Natural killer cell (primary cell): ENCODE results near the gene NHLRC2. TPM values are rescaled to one million over a fixed set of nuclear protein-coding genes. Genes with fewer than 3 reads are reported as not detected.

Experiments used
- ATAC-seq, 3 donors: fragments of 150-1000 bp in 2 of 3; fragments of 200-7000 bp in 1 of 3; cut with Tn5 transposase; 1 replicate in 1 of 3; 2 replicates in 2 of 3; pipeline ENCODE4 v1.10.0; 2021; ENCODE audit warnings: mild to moderate bottlenecking in 2 of 3, moderate library complexity in 2 of 3
- DNase-seq, 2 donors: peaks; one replicate each; pipeline versions ENCODE4 v3.0.0 to v3.0.0-alpha.2; 2013 to 2021; ENCODE audit warnings: mixed read lengths in 1 of 2
- H3K27ac ChIP-seq: one replicate; pipeline ENCODE4 v1.5.1; 2013; ENCODE audit warnings: mild to moderate bottlenecking, low read length
- H3K27me3 ChIP-seq: one replicate; pipeline ENCODE4 v1.6.1; 2013; ENCODE audit warnings: low read length; ENCODE audit not compliant: control insufficient read depth, insufficient read depth
- H3K36me3 ChIP-seq: one replicate; pipeline ENCODE4 v1.6.1; 2013; ENCODE audit warnings: low read length; ENCODE audit not compliant: control insufficient read depth, insufficient read depth
- H3K4me1 ChIP-seq: one replicate; pipeline ENCODE4 v1.6.1; 2013; ENCODE audit warnings: low read length; ENCODE audit not compliant: control insufficient read depth, insufficient read depth
- H3K4me3 ChIP-seq: one replicate; pipeline ENCODE4 v1.5.1; 2013; ENCODE audit warnings: low read length
- H3K9me3 ChIP-seq: one replicate; pipeline ENCODE4 v1.6.1; 2013; ENCODE audit warnings: low read length; ENCODE audit not compliant: control insufficient read depth, insufficient read depth
- H3K27ac Mint-ChIP-seq, 2 donors: one replicate each; pipeline ENCODE4 v1.8.0; 2022; ENCODE audit warnings: mild to moderate bottlenecking in 2 of 2, mixed read lengths in 2 of 2, moderate library complexity in 1 of 2
- H3K27me3 Mint-ChIP-seq, 2 donors: one replicate each; pipeline ENCODE4 v1.8.0; 2022; ENCODE audit warnings: low read depth in 2 of 2, mixed read lengths in 2 of 2
- H3K36me3 Mint-ChIP-seq: one replicate; pipeline ENCODE4 v1.8.0; 2022; ENCODE audit warnings: mixed read lengths
- H3K4me1 Mint-ChIP-seq, 2 donors: one replicate each; pipeline ENCODE4 v1.8.0; 2022; ENCODE audit warnings: mixed read lengths in 2 of 2
- H3K4me3 Mint-ChIP-seq: one replicate; pipeline ENCODE4 v1.8.0; 2022; ENCODE audit warnings: mild to moderate bottlenecking, moderate library complexity, mixed read lengths
- H3K9me3 Mint-ChIP-seq, 2 donors: one replicate each; pipeline ENCODE4 v1.8.0; 2022; ENCODE audit warnings: mixed read lengths in 2 of 2
- WGBS: methylation state at CpG from one replicate; pipeline ENCODE4 v1.1.7; 2013; ENCODE audit warnings: missing lambda C conversion rate; ENCODE audit not compliant: insufficient coverage; 5-methylcytosine and 5-hydroxymethylcytosine counted together
- intact Hi-C: fragments of 100-400 bp; cut with micrococcal nuclease; formaldehyde crosslinking; loops from one replicate; pipeline ENCODE4 v1.14.2; 2022
- total RNA-seq, 4 donors: library from RNA; stranded (reverse); fragments of 120-200 nt in 1 of 4; gene quantifications; one replicate each; pipeline versions ENCODE4 v1.2.3 to v1.2.4, GENCODE V29; 2013 to 2022
- TF ChIP-seq, protein P1 (sequence below): fragments of 200-600 bp; IDR thresholded peaks from one replicate; pipeline ENCODE4 v1.8.0; 2022; ENCODE audit warnings: antibody characterized with exemption

Gene NHLRC2
- total RNA-seq, 3 donors from 2014 or later (not counting 1 experiment from before 2014, with no cell fraction given): 19.0 to 24.7 (median 22.4) TPM

DNA sequence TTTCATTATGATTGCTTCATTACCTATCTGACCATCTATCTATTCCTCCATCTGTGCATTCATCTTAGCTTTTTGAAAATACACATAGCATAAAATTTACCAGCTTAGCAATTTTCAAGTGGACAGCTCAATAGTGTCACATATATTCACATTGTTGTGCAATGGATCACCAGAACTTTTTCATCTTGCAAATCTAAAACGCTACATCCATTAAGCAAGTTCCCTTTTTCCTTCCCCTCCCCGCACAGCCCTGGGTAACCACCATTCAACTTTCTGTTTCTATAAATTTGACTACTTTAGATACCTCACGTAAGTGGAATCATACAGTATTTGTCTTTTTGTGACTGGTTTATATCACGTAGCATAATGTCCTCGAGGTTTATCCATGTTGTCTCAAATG, 111.2 kb downstream of the NHLRC2 start:
- no peaks in the 10 kb centered on the region for H3K36me3 ChIP-seq
- intact Hi-C loops: no loop called here
- H3K9me3 ChIP-seq: no peaks in the 10 kb centered on the region
- H3K4me3 Mint-ChIP-seq: no peak overlapping the region
- peaks cover 15 to 16% of the 10 kb centered on the region in 2 donors for H3K4me1 Mint-ChIP-seq
- peaks cover 13% of the 10 kb centered on the region for H3K4me1 ChIP-seq
- TF ChIP-seq, protein P1, sequence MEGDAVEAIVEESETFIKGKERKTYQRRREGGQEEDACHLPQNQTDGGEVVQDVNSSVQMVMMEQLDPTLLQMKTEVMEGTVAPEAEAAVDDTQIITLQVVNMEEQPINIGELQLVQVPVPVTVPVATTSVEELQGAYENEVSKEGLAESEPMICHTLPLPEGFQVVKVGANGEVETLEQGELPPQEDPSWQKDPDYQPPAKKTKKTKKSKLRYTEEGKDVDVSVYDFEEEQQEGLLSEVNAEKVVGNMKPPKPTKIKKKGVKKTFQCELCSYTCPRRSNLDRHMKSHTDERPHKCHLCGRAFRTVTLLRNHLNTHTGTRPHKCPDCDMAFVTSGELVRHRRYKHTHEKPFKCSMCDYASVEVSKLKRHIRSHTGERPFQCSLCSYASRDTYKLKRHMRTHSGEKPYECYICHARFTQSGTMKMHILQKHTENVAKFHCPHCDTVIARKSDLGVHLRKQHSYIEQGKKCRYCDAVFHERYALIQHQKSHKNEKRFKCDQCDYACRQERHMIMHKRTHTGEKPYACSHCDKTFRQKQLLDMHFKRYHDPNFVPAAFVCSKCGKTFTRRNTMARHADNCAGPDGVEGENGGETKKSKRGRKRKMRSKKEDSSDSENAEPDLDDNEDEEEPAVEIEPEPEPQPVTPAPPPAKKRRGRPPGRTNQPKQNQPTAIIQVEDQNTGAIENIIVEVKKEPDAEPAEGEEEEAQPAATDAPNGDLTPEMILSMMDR: no peak
- ATAC-seq: no peak
- H3K36me3 Mint-ChIP-seq: peaks cover 7% of the 10 kb centered on the region
- H3K9me3 Mint-ChIP-seq: no peaks in the 10 kb centered on the region
- H3K27ac ChIP-seq: no peak overlapping the region
- no peak overlapping the region for H3K4me3 ChIP-seq
- no peaks in the 10 kb centered on the region for H3K27me3 ChIP-seq
- DNase-seq: no peak
- H3K27ac Mint-ChIP-seq: no peak overlapping the region
- peaks cover 2 to 9% of the 10 kb centered on the region in 2 donors for H3K27me3 Mint-ChIP-seq
- 46% methylated on average over 2 of the region's 5 CpGs for WGBS

Other genes with a start within 250 kb of the NHLRC2 start
- not detected for gene NRAP, start 190.6 kb upstream of the NHLRC2 start, total RNA-seq
- 10 to 100 TPM; 13.4 to 20.0 (median 14.9) TPM for gene CASP7, start 174.7 kb upstream of the NHLRC2 start, total RNA-seq
- under 1 TPM; 0.14 to 0.90 (median 0.23) TPM for gene PLEKHS1, start 103.0 kb upstream of the NHLRC2 start, total RNA-seq
- gene DCLRE1A, start 579 bp upstream of the NHLRC2 start, total RNA-seq: 1 to 10 TPM; 4.4 to 5.9 (median 5.2) TPM
- gene ADRB1, start 189.2 kb downstream of the NHLRC2 start, total RNA-seq: 1 to 10 TPM in 2 of 3 donors, under 1 TPM in 1; 0.12 to 2.9 (median 2.1) TPM